Astrocyte of the cerebellum (primary cell): ENCODE measurements around the gene VPREB3.

Experiments
- DNase-seq: peaks from one replicate; pipeline ENCODE4 v3.0.0-alpha.2; 2011; ENCODE audit warnings: low read depth
- H3K4me3 ChIP-seq: 2 replicates; pipeline ENCODE4 v1.5.1; 2011; ENCODE audit warnings: mild to moderate bottlenecking, low read depth, low read length, moderate library complexity
- CTCF ChIP-seq: IDR thresholded peaks from 2 replicates; pipeline ENCODE4 v1.5.1; 2012; ENCODE audit warnings: low read length, low read depth, moderate library complexity, mild to moderate bottlenecking; ENCODE audit errors: missing control alignments
- in situ Hi-C: cut with HindIII; loops from 2 replicates; pipeline ENCODE4 v1.10.0; 2017; ENCODE audit warnings: low sequenced_read_pairs

VPREB3 gene

DNA sequence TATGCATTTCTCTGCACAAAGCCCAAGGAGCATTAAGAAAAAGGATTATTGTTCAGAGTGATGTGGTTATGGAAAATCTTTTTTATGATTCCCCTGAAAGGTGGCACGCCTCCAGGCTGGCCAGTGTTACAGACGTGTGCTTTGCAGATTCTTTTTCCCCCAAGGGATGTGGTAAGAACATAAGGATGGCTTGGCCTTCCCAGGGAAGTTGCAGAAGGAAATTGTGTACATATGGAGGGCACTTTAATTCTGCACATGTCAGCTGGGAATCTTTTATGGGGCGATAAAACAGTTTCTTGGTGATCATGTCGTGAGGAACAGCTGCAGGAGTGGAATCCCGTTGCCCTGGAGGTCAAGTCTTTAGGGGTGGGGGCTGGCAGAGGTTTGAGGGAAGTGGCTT lies 42.2 kb upstream of the VPREB3 start:
- DNase-seq, result no peak
- no peak overlapping the region for H3K4me3 ChIP-seq
- TF ChIP-seq CTCF, result no peak
- in situ Hi-C loops, result no loop called here

DNA sequence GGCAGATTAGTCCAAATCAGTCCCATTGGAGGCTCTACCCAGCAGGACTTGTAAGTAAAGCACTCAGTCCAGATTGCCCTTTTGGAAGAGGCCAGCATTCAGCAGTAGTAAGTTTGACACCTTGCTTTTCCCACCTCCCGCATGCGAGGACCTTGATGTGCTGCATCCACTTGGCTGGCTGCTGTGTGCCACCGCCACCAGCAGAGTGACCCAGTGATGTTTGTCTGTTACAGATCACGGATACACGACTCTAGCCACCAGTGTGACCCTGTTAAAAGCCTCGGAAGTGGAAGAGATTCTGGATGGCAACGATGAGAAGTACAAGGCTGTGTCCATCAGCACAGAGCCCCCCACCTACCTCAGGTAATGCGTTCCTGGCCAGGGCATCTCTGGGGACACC lies 39.1 kb upstream of the VPREB3 start:
- H3K4me3 ChIP-seq, result no peak overlapping the region
- no peak for TF ChIP-seq CTCF
- in situ Hi-C loops, result no loop called here
- no peak for DNase-seq

DNA sequence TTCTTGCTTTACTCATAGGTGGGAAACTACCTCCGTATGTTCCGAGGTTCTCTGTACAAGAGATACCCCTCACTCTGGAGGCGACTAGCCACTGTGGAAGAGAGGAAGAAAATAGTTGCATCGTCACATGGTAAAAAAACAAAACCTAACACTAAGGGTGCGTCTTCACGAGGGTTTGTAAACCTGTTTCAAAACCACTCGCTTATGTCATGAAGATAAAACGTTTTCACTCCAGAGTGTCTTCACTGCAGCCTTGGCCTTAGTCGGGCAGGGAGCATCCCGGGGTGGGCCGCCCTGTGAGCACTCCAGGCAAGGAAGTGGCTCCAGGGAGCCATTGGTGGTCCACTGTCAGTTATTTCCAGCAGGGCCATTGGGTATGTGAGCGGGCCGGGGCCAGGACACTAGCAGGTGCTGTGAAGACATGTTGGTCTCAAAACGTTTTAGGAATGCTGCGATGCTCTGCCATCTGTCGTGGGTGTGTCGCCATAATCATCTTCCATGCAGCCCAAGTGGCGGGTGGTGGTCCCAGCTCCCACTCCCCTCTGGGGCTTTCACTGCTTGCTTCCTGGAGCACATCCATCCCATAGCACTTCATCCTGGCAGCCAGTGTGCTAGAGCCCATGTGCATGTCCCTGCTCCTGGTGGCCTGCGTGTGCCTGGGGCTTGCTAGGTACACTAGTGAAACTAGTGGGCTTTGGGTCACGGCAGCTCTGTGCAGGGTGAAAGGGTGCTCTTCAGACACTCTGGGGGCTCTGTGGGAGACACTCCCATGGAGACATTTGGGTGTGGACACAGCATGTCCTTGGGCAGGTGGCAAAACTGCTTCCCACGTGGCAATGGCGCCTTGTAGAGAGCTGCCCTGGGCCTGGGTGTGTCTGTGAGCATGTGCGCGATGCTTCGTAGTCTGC lies 37.8 kb upstream of the VPREB3 start:
- in situ Hi-C loops, result no loop called here
- H3K4me3 ChIP-seq, result no peak overlapping the region
- no peak for TF ChIP-seq CTCF

DNA sequence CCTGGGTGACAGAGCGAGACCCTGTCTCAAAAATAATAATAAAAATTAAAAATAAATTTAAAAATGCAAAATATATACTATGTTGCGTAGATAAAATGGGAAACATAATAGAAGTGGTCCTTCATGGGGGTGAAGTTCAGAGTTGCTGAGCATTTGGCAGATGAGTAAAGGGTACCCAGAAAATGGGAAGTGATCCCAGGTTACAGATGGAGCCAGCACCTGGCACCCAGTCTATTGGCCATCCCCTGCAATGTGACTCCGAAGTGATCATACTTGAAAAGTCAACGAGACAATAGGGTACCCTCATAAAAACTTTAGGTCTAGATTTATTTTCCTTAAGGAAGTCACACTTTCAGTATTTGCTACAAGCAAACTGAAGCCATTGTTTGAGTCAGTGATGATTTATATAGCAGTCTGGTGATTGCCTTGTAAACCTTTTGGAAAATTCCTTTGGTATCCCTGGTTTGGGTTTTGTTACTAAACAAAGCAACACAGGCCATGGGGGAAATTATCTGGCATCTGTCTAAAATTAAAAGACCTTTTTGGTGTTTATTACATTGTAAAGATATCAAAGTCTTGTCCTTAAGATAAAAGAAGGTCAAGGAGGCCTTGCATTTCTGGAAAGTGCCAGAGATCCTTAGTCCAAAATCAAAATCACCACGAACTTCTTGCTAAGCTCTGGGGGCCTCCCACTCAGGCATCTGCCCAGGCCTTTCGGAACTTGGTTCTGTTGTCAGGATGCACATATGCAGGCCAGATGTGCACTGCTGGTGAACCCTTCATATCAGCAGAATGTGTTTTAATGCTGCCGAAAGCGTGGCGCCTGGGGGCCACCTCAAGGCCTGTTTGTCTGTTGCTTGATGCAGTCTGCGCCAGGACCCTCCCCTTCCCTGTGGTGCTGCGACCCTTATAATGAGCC lies 36.9 kb upstream of the VPREB3 start:
- in situ Hi-C loops, result no loop called here
- DNase-seq, result no peak
- no peak overlapping the region for H3K4me3 ChIP-seq
- no peak for TF ChIP-seq CTCF

More for the DNA sequence above, 37.8 kb upstream of the VPREB3 start:
- DNase-seq, result no peak

DNA sequence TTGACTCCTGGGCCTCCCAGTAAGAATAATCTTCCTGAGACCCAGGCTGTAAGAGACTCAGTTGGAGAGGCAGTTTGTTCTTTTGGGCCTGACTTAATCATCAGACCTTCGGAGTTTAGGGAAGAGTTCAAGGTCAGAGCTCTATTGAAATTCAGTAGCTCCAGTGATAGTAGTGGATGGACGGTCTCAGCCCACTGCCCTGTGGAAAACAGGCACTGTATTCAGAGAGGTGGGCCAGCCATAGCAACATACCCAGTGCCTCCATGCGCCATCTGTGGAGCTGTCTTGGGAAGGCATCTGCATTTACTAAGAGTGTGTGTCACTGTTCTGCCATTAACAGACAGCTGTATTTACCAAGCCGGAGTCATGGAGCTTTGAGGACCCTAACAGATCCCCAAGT lies 35.4 kb upstream of the VPREB3 start:
- in situ Hi-C loops, result no loop called here
- H3K4me3 ChIP-seq, result no peak overlapping the region
- no peak for TF ChIP-seq CTCF
- DNase-seq, result no peak

DNA sequence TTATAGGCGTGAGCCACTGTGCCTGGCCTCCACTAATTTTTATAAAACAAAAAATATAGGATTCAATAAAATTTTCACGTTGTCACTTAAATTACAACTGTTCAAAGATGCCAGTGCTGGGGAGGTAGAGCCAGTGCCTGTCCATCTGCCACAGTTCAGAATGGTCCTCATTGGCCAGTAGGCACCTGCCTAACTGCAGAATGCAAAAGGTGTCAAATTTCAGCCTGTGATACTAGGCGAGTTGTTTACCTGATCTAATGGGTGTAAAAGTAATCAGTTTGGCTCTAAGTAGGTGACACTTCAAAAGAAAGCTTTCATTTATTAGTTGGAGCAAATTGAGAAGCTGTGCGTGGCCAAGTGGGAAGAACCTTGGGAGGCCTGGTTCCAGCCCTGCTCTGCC lies 34.9 kb upstream of the VPREB3 start:
- TF ChIP-seq CTCF, result no peak
- H3K4me3 ChIP-seq, result no peak overlapping the region
- in situ Hi-C loops, result no loop called here
- no peak for DNase-seq
